GM23338 (cell line): ENCODE data around the gene PPP1R16B.

Experiments used
- CREB1 ChIP-seq: fragments of 250-450 bp; sonication (Bioruptor Pico); IDR thresholded peaks from 2 replicates; pipeline ENCODE4 v1.5.0; 2020; ENCODE audit warnings: low read depth, mild to moderate bottlenecking, moderate library complexity
- EZH2 ChIP-seq: fragments of 200-600 bp; sonication (generic); IDR thresholded peaks from one replicate; pipeline ENCODE4 v1.8.0; 2017; ENCODE audit warnings: antibody characterized with exemption, mild to moderate bottlenecking, low read depth; ENCODE audit not compliant: unreplicated experiment
- EZH2phosphoT487 ChIP-seq: fragments of 200-600 bp; sonication (generic); IDR thresholded peaks from one replicate; pipeline ENCODE4 v1.8.1; 2018; ENCODE audit warnings: antibody characterized with exemption; ENCODE audit not compliant: unreplicated experiment
- JUNB ChIP-seq: IDR thresholded peaks from one replicate; pipeline ENCODE4 v1.6.1; 2016; ENCODE audit warnings: antibody characterized with exemption; ENCODE audit not compliant: unreplicated experiment
- NANOG ChIP-seq: IDR thresholded peaks from 2 replicates; pipeline ENCODE4 v1.6.1; 2016; ENCODE audit warnings: antibody characterized with exemption, borderline replicate concordance
- POLR2AphosphoS5 ChIP-seq: IDR thresholded peaks from 2 replicates; pipeline ENCODE4 v1.6.1; 2016; ENCODE audit warnings: antibody characterized with exemption, low read depth
- REST ChIP-seq: IDR thresholded peaks from one replicate; pipeline ENCODE4 v1.6.1; 2018; ENCODE audit warnings: antibody characterized with exemption; ENCODE audit not compliant: unreplicated experiment
- STAT1 ChIP-seq: IDR thresholded peaks from one replicate; pipeline ENCODE4 v1.6.1; 2016; ENCODE audit warnings: antibody characterized with exemption; ENCODE audit not compliant: unreplicated experiment
- ZNF331 ChIP-seq: fragments of 250-450 bp; sonication (Bioruptor Pico); IDR thresholded peaks from 2 replicates; pipeline ENCODE4 v1.5.0; 2020; ENCODE audit warnings: low read depth, mild to moderate bottlenecking, moderate library complexity
- ZNF462 ChIP-seq: fragments of 250-450 bp; sonication (Bioruptor Pico); IDR thresholded peaks from 2 replicates; pipeline ENCODE4 v1.5.0; 2020; ENCODE audit warnings: mild to moderate bottlenecking, moderate library complexity
- TF ChIP-seq, protein P1 (sequence below), 2 experiments: fragments of 200-600 bp in 1 of 2; sonication (generic) in 1 of 2; conservative IDR thresholded peaks; 2 replicates each; pipeline versions ENCODE4 v1.5.1 to v1.6.1; 2016 to 2017; ENCODE audit warnings: antibody characterized with exemption in 2 of 2, low read depth in 2 of 2, mild to moderate bottlenecking in 2 of 2, moderate library complexity in 1 of 2
- TF ChIP-seq, protein P2 (sequence below): IDR thresholded peaks from 2 replicates; pipeline ENCODE4 v1.6.1; 2016; ENCODE audit warnings: antibody characterized with exemption

GRCh38 chr20:38874460-38875174, 69.1 kb downstream of the PPP1R16B start:
- TF ChIP-seq EZH2phosphoT487 (no peak), POLR2AphosphoS5 (no peak), EZH2 (no peak), REST (no peak), JUNB (no peak), NANOG (no peak), STAT1 (no peak), CREB1 (no peak), ZNF331 (CRISPR knock-in tag) (no peak), ZNF462 (CRISPR knock-in tag) (no peak)
- TF ChIP-seq, protein P1, sequence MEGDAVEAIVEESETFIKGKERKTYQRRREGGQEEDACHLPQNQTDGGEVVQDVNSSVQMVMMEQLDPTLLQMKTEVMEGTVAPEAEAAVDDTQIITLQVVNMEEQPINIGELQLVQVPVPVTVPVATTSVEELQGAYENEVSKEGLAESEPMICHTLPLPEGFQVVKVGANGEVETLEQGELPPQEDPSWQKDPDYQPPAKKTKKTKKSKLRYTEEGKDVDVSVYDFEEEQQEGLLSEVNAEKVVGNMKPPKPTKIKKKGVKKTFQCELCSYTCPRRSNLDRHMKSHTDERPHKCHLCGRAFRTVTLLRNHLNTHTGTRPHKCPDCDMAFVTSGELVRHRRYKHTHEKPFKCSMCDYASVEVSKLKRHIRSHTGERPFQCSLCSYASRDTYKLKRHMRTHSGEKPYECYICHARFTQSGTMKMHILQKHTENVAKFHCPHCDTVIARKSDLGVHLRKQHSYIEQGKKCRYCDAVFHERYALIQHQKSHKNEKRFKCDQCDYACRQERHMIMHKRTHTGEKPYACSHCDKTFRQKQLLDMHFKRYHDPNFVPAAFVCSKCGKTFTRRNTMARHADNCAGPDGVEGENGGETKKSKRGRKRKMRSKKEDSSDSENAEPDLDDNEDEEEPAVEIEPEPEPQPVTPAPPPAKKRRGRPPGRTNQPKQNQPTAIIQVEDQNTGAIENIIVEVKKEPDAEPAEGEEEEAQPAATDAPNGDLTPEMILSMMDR (conservative IDR thresholded peaks at IDR 0.05; ENCODE audit: low read depth in 2 of 2), result no peak
- TF ChIP-seq, protein P2, sequence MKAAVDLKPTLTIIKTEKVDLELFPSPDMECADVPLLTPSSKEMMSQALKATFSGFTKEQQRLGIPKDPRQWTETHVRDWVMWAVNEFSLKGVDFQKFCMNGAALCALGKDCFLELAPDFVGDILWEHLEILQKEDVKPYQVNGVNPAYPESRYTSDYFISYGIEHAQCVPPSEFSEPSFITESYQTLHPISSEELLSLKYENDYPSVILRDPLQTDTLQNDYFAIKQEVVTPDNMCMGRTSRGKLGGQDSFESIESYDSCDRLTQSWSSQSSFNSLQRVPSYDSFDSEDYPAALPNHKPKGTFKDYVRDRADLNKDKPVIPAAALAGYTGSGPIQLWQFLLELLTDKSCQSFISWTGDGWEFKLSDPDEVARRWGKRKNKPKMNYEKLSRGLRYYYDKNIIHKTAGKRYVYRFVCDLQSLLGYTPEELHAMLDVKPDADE, result no peak
